ACHN (cell line): ENCODE measurements around the gene CAPZA2.
"Not testable (repeated sequence)": the region's sequence is repeated elsewhere in the genome, so short reads cannot be mapped to it uniquely, and the experiment has no call there.

Experiments used
- DNase-seq: peaks from one replicate; pipeline ENCODE4 v3.0.0-alpha.2; 2015
- in situ Hi-C: cut with HindIII; loops from 2 replicates; pipeline ENCODE4 v1.10.0; 2017; ENCODE audit warnings: low sequenced_read_pairs, low pct_ligation_motif_present, low pct_unique_long_range_greater_than_20kb

Gene CAPZA2

DNA sequence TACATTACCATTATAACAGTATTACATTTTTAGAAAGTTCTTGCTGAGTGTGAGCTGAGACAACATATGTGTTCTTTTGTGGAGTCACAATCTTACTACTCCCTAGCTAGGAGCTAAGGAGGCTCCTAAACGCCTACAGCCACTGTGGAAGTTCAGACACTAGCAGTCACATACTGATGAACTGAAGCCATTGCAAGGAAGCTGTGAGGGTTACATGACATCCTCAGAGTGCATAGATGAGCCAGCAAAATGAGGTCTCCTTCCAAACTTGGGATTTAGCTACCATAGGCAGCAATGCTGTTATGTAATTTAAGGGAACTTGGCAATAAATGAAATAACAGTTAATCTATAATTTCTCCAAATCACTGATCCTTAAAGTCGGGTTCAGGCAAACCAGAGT is 80.1 kb downstream of the CAPZA2 start:
- in situ Hi-C loops, result no loop called here
- DNase-seq, result no peak

DNA sequence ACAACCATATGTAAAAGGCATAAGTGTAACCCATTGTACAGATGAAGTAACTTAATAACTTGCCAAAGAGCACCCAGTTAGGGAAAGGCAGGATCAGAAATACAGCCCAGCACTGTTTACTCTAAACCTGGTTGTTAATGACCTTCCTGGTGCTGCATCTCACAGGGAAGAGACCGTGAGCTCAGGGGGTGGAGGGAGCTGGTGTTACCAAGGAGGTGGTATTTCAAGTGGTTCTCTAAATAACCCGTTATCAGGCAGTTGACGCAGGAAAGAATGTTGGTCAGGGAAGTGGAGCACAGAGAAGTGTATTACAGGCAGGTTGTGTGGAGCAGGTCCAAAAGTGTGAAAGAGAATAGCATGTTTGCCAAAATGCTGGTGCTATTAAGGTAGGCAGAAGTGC is 86.5 kb downstream of the CAPZA2 start:
- in situ Hi-C loops, result no loop called here
- DNase-seq, result no peak

DNA sequence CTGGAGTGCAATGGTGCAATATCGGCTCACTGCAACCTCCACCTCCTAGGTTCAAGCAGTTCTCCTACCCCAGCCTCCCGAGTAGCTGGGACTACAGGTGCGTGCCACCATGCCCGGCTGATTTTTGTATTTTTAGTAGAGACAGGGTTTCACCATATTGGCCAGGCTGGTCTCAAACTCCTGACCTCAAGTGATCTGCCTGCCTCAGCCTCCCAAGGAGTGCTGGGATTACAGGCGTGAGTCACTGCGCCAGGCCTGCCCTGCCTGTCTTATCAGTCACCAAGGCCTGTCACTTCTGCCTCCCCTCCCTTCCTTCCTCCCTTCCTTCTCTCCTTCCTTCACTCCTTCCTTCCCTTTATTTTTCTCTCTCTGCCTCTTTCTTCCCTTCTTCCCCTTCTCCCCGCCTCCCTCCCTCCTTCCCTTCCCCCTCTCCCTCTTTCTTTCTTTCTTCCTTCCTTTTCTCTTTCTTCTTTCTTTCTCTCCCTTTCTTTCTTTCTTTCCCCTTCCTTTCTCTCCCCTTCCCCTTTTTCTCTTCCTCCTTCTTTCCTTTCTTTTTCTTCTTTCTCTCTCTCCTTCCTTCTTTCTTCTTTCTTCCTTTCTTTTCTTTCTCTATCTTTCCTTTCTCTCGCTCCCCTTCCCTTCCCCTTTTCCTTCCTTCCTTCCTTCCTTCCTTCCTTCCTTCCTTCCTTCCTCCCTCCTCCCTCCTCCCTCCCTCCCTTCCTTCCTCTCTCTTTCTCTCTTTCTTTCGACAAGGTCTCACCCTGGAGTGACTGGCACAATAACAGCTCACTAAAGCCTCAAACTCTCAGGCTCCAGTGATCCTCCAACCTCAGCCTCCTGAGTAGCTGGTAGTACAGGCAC is 87.8 kb downstream of the CAPZA2 start:
- DNase-seq, result no peak
- in situ Hi-C loops, result no loop called here

DNA sequence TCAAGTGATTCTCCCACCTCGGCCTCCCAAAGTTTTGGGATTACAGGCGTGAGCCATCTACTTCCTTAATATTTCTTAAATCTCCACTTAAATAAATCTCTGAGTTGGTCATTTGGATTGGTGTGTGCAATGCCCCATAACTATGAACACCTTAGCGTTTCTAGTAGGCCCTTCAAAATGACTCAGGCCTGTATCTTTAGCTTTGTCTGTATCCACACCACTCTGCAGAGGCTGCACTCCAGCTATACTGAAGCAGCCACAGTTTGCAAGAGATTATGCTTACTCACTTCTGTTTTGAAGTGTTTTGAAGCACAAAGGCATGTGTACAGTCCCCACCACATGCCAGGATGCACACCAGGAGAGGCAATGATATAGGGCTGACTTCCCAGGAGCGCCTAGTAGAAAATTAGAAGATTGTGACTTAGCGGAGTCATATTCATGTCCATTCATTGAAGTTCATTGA is 88.5 kb downstream of the CAPZA2 start:
- in situ Hi-C loops, result no loop called here
- DNase-seq, result no peak

DNA sequence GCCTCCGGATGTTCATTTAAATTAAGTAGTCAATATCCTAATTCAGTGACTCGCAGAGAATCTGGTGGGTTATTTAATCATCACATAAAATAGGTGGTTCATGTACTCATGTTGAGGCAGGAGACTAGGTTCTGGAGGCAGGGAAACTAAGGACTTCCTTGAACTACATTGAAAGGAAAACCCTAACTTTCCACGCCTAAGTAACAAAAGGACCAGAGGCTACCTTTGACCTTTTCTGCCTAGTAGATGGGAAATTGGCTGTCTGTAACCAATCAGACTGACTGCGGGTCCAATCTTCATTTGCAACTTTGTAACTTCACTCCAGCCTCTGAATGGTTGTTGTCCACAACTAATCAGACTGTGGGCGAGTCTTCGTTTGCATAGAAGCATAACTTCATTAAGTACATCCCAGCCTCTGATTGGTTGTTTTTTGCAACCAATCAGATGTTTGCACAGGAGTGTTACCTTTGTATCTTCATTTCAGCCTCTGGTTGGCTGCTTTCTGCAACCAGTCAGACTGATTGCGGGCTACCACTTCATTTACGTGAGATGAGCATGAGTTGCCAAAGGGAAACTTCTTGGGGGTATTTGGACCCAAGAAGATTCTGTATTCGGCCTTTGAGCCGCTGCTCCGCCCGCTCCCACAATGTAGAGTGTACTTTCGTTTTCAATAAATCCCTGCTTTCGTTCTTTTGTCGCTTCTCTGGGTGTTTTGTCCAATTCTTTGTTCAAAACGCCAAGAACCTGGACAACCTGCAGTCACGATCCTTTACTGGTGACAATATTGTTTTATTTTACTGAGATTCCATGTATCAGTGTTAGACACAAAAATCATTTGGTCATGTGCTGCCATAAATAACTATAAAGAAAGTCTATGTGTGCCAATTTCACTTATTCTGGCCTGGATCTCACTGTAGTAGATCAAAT is 89.2 kb downstream of the CAPZA2 start:
- in situ Hi-C loops, result no loop called here
- DNase-seq, result no peak

DNA sequence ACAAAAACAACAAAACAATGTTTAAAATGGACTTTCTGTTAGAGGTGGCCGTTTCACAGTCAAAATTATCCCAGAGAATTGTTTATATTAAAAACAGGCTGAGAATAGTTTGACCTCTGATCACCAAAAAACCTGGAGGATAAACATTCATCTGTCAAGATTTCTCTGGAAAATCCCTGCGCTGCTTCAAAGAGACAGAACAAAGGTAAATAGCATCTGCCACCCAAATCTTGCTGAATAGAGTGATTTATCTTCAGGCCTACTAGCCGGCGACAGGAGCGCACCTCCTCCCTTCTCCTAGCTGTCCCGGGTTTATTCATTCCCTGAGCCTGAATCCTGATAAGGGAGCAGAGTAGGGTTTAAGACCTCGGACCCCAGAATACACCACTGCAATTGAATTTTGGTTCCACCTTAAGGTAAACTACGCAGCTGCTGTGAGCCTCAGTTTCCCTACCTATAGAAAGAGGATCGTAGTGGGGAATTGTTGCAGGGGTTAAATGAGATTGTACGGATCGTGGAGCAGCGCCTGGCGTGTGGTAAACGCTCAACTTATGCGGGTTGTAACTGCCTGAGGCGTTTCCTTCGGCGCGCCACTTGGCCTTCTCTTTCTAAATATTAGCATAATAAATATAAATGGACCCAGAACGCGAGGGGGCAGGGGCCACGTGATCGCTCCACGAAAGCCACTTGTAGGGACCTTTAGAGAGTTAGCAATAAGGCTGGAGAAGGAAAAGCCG is 90.4 kb downstream of the CAPZA2 start:
- in situ Hi-C loops, result no loop called here
- peak; percentile 43 for DNase-seq

DNA sequence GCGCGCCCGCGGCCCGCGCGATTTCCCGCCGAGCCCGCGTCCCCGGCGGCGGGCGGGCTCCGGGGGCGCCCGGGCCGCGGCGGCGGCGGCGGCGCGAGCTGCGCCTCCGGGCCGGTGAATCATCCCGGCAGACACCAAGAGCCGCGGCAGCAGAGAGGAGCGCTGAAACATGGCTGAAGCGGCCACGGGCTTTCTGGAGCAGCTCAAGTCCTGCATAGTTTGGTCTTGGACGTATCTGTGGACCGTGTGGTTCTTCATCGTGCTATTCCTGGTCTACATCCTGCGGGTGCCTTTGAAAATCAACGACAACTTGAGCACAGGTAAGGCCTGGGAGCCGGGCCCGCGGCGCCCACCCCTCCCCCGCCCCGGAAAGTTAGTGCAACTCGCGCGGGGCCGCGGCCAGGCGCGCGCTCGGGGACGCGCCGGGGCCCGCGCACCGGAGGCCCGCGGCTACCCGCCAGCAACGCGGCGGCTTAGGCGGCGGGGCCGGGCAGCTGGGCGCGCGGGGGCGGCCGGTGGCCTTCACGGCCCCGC is 91.1 kb downstream of the CAPZA2 start, which contains the start of gene ST7:
ST7 (plus strand) TSS at position 130 of the 534 bp plus-strand sequence; CDS start at position 170, 40 bp downstream.
- DNase-seq, result peak; percentile 88
- in situ Hi-C loops, result no loop called here

DNA sequence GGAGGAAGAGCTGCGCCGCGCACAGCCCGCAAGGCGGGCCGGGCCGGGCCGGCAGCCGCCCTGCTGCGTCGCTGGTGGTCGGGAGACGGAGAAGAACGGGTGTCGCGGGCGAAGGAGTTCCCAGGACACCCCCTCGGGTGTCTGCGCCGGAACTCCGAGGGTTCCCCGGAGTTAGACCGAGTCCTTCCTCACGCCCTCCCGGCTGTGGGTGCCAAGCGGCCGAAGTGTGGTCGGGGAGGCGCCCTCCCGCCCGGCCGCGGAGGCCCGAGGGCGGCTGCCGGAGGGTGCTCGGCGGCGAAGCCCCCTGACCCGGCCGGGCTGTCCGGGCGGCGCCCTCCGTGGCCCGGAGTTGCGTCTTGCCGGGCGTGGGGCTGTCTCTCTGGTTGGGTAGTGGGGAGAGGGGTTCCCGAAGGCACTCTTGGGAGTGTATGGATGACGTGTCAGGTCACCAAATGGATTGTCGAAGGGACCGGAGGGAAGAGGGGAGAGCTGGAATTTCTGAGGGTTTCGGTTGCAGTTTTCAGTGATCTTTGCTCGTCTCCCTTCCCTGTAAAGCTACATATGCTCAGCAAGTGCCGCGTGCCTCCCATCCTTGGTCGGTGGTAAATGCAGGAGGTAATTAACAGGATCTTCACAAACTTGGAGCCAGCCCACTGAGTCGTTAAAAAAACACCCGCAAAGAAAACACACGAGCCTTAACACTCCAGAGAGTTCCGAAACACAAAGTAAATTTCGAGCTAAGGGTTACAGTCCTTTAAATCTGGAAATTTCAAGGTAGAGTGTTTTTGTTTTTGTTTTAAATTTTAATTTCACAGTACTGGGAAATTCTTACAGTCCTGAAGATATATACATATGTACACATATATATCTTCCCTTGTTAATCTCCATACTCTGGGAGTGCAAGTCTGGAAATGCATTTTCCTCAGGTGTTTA is 91.8 kb downstream of the CAPZA2 start:
- in situ Hi-C loops, result no loop called here
- peak; percentile 92 for DNase-seq

- in situ Hi-C loops, result no loop called here
- DNase-seq, result no peak
Observed at GRCh38 chr7:116955340-116955739, 93.0 kb downstream of the CAPZA2 start.

GRCh38 chr7:116955801-116956476 is 93.6 kb downstream of the CAPZA2 start:
- DNase-seq, result no peak
- in situ Hi-C loops, result no loop called here

DNA sequence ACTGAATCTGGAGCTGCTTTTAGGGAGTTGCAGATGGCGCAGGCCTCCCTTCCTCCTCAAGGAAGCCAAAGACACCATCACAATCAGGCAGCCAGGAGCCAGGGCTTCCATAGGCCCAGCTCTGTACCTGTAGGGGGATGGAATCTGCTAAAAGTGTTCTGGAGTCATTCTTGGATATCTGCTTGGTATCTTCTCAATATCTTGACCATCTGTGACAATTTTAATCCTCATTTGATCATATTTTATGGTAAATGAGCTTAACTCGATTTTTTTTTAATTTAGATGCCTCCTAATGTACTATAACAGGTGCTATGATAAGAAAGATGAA is 94.1 kb downstream of the CAPZA2 start:
- in situ Hi-C loops, result no loop called here
- DNase-seq, result no peak

DNA sequence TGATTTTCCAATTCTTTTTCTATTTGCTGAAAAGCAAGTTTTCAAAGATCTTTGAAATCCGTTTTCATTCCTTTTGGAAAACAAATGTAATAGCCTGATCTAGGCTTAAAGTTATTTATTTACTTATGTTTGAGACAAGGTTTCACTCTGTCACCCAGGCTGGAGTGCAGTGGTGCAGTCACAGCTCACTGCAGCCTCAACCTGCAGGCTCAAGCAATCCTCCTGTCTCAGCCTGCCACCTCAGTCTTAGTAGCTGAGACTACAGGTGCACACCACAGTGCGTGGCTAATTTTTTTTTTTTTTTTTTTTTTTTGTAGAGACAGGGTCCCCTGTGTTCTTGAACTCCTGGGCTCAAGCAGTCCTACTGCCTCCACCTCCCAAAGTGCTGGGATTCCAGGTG is 95.5 kb downstream of the CAPZA2 start:
- DNase-seq, result peak; percentile 31
- in situ Hi-C loops, result no loop called here

- in situ Hi-C loops, DNase-seq: not testable (repeated sequence)
Observed at GRCh38 chr7:116961966-116962673, 99.7 kb downstream of the CAPZA2 start.

DNA sequence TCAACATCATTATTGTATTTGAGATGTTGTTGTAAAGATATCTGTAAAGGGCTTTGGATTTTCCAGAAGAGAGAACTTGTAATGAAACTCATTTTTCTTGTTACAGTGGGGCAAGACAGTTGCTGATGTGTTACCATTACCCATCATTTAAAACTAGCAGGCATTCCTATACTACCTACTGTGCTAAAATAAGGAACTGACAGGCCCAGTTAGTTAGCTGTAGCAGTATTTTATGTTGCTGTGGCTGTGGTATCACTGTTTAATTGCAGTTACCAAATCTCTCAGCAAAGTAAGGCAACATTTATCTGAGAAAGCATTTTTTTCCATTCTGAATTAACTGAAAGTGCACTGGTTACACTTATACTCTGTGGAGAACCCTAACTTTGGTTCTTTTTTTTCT is 100.8 kb downstream of the CAPZA2 start:
- no peak for DNase-seq
- in situ Hi-C loops, result no loop called here

GRCh38 chr7:116966601-116967000 is 104.2 kb downstream of the CAPZA2 start:
- no peak for DNase-seq
- in situ Hi-C loops, result no loop called here

GRCh38 chr7:116967254-116967922 is 105.0 kb downstream of the CAPZA2 start:
- no peak for DNase-seq
- in situ Hi-C loops, result no loop called here
